Gastrocnemius medialis (tissue), 4 donors: ENCODE data around the gene SUPT3H.

ENCODE experiments used
- CTCF ChIP-seq, 5 experiments: fragments of 450-650 bp in 3 of 5; fragments of 200-600 bp in 2 of 5; sonication (generic) in 2 of 5; IDR thresholded peaks in 4 of 5; conservative IDR thresholded peaks in 1 of 5; 1 replicate in 4 of 5; 2 replicates in 1 of 5; pipeline ENCODE4 v1.5.1; 2016 to 2019; ENCODE audit warnings: antibody characterized with exemption in 5 of 5, mild to moderate bottlenecking in 3 of 5, moderate library complexity in 3 of 5
- POLR2A ChIP-seq, 2 donors: fragments of 450-650 bp; IDR thresholded peaks; one replicate each; pipeline ENCODE4 v1.6.1; 2017; ENCODE audit warnings: antibody characterized with exemption in 2 of 2, mild to moderate bottlenecking in 2 of 2, moderate library complexity in 2 of 2

- TF ChIP-seq POLR2A (IDR thresholded peaks at IDR 0.05) (no peak), CTCF (IDR thresholded peaks at IDR 0.05 in 4 of 5, conservative IDR thresholded peaks at IDR 0.05 in 1 of 5) (no peak)
Observed at GRCh38 chr6:45388328-45388727, 10.6 kb upstream of the SUPT3H start.
